HG03139 (cell line): ENCODE measurements around the gene MYCN.

Experiments
- ATAC-seq: cut with Tn5 transposase; IDR thresholded peaks from one replicate; pipeline ENCODE4 v1.9.1; 2021; ENCODE audit not compliant: unreplicated experiment

Gene MYCN

DNA sequence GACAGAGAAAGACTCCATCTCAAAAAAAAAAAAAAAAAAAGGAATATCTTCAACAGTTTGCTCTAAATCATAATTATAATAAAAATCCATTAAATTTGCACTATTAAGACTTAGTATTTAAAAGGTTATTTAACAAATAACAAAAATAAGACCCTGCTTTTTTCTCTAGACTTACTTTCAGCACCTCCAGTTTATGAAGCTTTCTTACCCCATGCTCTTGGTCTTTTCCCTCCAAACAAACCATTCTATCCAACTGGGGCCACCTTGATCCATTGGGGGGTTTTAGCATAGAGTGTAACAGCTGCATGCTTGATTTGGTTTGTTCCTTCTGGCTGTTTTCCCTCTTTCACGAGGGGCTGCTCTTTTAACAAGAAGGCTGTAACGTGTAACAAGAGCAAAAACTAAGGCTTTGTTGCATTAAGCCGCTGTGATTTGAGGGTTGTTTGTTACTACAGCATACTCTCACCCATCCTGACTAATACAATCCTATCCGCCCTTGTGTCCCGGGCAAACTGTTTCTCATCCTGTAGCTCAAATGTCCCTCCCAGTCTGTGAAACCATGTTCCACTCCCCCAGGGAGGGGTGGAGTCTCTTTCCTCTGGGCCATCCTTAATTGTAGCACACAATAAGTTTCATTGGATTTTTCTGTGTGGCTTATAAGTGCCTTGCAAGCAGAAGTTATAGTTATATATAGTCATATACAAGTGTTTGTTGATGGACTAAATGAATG is 9.6 kb upstream of the MYCN start:
- ATAC-seq: no peak

DNA sequence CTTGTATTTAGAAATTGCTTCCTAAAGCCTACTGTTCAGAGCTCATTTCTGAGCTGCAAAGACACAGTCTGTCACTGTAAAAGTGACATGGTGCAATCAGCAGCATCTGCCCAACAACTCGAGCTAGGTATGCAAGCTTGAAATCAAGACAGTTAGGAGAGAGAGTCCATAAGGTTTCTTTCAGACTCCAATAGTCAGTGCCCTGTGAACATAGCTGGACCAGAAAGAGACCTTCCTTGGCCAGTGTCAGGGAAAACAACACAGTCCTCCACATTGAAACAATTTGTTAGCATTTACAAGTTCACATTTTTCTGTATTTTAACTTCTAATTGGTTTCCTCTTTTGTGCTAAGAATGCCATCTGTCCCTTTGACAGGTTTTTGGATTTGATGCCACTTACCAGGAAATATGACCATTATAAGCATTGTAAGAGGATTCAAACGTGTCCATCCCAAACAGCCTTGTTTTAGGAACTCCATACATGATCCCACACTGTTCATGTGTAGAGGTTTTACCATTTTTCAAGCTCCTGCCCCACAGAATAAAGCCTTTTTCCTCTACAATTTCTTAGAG is 8.9 kb upstream of the MYCN start:
- no peak for ATAC-seq

DNA sequence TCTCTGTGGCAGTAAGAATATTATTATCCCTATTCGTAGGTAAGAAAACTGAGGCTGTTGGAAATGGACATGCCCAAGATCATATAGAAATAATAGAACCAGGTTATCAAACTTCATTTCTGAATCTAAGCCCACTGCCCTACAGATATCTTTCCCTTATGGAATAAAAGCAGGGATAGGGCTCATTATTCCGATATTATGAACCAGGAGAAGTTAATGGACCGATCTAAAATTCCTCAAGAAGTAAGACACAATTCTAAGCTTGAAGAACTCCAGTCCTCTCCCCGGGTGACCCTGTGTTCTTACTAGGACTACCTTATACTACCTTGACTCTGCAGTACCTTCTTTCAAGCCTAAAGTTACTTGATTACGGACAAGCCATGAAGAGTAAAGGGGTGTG is 8.4 kb upstream of the MYCN start:
- ATAC-seq: no peak

DNA sequence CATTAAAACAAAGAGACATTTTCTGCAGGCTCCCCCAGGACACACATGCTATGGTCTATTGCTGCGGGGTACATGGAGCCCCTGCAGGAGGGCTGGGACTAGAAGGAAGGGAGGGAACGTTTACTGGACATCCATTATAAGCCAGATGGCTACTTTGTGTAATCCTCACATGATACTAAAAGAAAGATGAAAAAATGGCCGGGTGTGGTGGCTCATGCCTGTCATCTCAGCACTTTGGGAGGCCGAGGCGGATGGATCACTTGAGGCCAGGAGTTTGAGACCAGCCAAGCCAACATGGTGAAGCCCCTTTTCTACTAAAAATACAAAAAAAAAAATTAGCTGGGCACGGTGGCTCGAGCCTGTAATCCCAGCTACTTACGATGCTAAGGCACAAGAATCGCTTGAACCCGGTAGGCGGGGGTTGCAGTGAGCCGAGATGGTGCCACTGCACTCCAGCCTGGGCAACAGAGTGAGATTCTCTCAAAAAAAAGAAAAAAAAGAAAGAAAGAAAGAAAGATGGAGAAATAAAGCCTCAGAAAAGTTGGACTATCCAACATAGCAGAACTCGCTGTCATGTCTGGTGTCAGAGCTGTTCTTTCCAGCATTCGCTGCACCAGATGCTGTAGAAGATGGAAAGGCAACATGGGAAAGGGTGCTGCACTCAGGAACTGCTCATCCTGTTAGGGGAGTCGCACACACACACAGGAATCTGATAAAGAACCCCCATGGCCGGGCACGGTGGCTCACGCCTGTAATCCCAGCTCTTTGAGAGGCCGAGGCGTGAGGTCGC is 7.8 kb upstream of the MYCN start:
- no peak for ATAC-seq

DNA sequence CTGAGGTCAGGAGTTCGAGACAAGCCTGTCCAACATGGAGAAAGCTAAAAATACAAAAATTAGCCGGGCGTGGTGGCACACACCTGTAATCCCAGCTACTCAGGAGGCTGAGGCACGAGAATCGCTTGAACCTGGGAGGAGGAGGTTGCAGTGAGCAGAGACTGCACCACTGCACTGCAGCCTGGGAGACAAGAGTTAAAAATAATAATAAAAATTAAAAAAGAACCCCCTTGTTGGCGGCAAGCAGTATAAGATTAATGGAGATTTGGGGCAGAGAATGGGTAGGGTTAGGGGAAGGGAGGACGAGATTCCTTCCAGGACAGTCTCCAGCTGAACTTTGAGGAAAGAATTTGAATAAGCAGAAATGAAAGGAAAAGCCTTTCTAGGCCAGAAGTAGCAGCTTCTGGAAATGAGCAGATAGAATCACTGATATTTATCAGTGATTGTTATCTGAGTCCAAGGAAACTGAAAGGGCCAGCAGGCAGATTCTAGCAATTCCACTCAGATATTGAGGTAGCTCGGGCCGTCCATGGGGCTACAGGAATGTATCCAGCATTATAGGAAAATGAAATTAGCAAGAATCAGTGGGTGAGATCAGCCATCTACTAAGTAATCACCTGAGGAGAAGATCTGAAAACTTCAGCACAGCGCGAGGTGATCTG is 7.0 kb upstream of the MYCN start:
- ATAC-seq: no peak

DNA sequence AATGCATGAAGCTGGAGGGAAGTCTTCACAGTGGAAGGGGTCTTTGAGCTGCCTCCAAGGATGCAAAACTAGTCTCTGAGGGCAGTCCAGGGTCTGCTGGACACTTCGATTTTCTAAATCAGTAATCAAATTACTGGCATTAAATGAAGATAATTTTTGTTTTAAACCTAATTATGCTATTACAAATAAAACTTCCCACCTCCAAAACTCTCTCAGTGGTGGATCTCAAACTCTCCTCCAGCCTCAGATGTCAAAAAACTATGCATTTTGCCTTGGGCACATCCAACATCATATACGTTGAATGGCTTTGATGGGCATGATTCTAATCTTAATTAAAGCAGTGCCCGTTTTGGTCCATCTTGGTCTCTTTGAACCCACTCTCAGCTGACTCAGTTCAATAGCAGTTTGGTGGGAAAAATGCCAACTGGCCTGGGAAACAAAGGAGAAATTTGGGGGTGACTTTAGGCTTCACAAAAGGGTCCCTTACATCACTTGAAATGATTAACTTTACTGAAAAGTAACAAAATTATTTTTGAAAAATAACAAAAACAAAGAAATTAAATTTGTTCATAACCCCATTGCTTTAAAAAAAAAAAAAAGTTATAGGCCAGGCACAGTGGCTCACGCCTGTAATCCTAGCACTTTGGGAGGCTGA is 5.9 kb upstream of the MYCN start:
- ATAC-seq: no peak

DNA sequence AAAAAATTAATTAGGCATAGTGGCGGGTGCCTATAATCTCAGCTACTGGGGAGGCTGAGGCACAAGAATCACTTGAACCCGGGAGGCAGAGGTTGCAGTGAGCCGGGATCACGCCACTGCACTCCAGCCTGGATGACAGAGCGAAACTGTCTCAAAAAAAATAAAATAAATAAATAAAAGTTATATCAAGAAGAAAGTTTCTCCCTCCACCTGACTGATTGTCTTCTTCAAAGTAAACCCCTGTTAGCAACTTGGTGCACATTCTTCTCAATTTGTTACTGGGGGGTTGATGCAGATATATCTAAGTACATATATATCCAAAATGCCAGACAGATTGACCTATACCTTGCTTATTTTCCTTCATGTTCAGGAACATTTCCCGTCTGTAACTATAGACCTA is 5.2 kb upstream of the MYCN start:
- ATAC-seq: no peak

DNA sequence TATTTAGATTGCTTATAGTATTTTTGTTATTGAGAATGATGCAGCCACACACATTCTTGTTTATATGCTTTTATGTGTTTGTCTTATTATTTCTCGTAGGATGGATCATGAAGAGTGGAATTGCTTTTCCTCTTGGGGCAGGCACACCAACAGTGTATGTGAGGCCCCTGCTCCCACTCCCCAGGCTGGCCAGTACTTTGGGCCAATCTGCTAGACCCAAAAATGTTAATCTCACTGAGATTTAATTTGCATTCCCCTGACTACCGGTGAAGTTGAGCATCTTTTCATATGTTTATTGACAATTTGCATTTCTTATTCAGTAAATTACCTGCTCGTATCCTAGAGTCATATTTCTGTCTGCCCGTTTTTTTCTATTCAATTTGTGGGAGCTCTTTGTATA is 4.7 kb upstream of the MYCN start:
- no peak for ATAC-seq

DNA sequence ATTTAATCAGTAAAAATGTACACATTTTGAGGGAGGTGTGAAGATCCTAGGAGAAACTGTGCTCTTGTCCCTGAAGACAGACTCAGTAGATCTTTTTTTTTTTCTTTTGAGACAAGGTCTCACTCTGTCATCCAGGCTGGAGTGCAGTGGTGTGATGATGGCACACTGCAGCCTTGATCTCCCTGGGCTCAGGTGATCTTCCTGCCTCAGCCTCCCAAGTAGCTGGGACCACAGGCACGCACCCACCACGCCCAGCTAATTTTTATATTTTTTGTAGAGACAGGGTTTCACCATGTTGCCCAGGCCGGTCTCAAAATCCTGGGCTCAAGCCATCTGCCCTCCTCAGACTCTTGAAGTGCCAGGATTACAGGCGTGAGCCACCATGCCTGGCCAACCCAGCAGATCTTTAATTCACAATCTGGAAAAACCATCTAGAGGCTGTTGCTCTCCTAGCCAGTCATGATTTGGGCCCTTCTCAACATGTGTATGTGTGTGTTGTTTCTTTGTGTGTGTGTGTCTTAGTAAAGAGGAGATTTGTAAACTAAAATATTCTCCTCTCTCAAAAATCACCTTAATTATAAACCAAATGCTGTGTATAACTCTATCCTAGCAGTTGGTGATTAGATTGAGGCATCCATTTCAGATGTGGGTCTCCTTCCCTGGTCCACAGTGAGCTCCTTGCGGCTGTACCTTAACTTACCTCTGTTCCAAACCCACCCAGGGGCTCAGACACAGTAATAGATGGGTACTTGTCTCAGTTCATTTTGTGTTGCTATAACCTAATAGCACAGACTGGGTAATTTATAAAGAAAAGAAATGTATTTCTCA is 3.9 kb upstream of the MYCN start:
- no peak for ATAC-seq

DNA sequence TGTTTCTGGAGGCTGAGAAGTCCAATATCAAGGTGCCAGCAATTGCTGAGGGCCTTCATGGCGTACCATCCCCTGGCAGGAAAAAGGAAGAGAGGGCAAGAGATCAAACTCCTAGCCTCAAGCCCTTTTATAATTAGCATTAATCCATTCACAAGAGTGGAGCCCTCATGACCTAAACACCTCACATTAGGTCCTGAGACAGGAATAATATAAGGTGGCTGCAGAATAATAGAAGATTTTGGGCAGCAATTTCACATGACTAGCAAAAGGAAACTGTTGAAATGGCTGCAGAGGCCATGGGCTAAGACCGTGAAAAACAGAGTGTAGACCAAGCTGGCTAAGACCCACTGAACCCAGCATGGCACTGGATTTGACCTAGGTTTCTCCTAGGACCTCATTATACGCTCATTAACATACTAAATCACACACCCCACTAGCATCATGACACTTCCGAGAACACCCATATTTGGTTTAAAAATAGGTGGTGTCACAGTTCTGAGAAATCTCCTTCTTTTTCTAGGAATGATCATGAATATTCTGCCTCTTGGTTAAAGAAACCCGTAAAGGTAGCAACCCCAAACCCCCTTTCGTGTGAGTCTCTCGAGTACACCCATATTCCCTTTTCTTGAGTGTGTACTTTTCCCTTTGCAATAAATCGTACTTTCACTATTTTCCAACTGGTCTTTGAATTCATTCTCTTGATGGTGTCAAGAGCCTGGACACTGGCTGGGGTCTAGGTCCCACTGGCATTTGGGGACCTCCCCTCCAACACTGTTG is 3.1 kb upstream of the MYCN start:
- no peak for ATAC-seq

DNA sequence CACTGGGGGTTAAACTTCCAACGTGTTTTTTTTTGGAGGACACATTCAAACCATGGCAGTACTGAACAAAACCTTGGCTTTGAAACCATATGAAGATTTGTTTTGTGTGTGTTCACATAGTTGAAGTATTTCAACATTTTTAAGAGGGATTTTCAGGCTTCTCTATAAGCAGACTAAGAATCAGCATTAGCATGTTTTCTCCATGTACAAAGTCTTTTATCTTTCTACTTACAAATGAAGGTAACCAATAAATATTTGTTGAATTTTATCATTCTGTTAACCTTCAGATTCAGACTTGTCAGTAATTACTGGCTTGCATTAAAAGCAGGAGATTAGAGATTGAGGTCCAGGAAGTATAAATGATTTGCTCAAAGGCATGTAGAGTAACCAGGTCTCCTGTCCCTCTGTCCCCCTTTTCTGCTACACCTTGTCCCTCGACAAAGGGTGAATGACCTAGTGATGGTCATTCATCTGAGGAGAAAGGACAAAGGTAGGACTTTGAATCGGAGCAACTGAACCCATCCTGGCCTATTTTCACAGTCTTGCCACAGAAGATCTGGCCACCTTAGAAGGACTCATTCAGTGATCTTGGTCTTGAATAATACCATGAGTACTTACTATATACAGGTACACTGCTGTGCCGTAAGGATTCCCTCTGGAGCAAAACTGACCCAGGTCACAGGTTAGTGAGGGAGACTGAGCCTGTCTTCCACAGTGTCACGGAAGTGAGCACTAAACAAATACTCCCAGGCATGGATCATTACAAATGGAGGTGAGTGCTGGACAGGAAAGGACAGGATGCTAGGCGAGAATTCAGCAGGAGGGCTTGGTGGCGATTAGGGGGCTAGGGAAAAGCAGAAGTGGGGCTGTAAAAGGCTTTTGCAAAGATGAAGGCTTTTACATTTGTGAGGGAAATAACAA is 2.2 kb upstream of the MYCN start:
- no peak for ATAC-seq

DNA sequence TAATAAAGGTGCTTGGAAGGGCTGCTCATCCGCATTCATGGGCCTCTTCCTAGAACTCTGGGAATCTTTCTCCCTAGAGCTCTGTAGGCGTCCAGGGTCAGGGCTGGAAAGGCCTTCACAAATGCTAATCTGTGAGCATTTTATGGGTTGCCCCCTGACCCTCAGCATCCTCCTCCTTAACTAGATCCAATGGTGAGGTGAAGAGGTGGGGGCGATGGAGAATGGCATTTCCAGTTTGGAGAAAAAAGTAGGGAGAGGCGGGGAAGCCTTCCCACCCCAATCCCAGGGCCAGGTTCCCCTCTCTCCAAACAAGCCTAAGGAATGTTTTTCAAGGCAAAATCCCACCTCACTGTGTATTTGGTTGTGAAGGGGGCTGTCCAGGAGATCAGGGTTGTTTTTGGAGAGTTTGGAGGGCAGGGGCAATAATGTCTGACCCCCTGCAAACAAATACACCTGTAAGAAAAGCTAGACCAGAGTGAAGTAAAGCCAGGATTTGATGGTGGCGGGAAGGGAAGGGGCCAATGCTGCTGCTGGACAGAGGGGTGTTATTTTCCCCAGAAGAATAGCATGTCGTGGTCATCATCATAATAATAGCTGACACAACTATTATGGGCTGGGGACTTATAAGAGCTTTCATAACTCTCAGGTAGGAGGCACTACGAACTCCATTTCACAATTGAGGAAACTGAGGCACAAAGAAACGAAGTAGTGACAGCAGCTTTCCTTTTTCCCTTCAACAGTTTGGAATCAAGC is 1.4 kb upstream of the MYCN start:
- ATAC-seq: no peak

DNA sequence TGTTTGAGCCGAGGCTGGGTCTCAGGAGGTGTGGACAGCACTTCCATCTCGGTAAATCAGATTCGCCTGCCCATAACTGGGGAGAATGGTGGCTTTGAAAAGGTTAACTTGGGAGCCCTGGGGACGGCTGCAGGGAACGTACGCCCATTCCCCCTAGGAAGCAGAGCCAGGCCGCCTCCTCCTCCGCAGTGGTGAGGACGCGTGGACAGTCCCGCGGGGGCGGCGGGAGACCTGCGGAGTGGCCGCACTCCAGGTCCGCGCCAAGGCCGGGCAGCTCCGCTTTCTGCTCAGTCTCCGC is 845 bp upstream of the MYCN start:
- peak; percentile 57 for ATAC-seq

DNA sequence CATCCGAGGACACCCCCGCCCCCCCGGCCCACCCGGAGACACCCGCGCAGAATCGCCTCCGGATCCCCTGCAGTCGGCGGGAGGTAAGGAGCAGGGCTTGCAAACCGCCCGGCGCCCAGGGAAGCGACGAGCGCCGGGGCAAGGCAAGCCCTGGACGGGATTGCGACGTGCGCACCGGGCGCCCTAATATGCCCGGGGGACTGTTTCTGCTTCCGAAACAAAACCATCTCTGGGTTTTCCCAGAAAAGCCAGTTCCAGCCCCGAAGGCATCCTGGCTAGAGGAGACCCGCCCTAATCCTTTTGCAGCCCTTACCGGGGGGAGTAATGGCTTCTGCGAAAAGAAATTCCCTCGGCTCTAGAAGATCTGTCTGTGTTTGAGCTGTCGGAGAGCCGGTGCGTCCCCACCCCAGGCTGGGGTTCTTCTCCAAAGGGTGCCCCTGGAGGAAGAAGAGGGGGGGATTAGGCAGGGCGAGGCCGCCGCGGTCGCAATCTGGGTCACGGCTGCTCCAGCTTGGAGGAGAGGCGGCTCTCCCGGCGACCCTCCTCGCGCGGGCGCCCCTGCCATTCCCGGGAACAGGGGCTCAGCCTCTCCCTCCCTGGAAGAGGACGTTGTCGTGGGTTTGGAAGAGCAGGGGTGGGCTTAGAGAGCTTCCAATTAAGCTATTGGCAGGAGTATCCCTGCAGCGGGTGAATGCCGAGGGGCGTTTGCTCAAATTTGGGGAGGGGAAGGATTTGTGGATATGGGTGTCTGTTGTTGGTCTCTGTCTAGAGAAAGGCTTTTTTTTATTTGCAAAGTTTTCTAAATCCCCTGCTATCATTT is 521 bp downstream of the MYCN start:
- no peak for ATAC-seq

DNA sequence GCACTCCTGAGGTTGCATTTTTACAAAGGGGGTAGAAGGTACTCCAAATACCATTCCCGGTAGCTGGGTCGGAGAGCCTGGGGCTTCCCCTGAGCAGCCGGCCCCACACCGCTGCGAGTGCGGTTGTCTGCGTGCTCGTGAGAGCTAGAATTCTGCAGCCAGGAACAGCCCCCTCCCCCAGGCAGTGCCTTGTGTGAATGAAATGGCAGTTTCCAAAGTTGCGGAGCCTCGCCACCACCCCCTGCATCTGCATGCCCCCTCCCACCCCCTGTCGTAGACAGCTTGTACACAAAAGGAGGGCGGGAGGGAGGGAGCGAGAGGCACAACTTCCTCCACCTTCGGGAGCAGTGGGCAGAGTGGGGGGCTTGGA is 1.1 kb downstream of the MYCN start:
- ATAC-seq: no peak

DNA sequence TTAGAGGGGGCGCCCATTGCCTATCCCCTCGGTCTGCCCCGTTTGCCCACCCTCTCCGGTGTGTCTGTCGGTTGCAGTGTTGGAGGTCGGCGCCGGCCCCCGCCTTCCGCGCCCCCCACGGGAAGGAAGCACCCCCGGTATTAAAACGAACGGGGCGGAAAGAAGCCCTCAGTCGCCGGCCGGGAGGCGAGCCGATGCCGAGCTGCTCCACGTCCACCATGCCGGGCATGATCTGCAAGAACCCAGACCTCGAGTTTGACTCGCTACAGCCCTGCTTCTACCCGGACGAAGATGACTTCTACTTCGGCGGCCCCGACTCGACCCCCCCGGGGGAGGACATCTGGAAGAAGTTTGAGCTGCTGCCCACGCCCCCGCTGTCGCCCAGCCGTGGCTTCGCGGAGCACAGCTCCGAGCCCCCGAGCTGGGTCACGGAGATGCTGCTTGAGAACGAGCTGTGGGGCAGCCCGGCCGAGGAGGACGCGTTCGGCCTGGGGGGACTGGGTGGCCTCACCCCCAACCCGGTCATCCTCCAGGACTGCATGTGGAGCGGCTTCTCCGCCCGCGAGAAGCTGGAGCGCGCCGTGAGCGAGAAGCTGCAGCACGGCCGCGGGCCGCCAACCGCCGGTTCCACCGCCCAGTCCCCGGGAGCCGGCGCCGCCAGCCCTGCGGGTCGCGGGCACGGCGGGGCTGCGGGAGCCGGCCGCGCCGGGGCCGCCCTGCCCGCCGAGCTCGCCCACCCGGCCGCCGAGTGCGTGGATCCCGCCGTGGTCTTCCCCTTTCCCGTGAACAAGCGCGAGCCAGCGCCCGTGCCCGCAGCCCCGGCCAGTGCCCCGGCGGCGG is 1.7 kb downstream of the MYCN start:
- no peak for ATAC-seq
